22Rv1 (cell line): ENCODE data around the gene ZNF225.
"Not testable (repeated sequence)": the region's sequence is repeated elsewhere in the genome, so short reads cannot be mapped to it uniquely, and the experiment has no call there.

Experiments used
- H3K27ac ChIP-seq: fragments of 450-650 bp; 2 replicates; pipeline ENCODE4 v1.5.1; 2017
- CTCF ChIP-seq: fragments of 450-650 bp; IDR thresholded peaks from 2 replicates; pipeline ENCODE4 v1.5.1; 2017; ENCODE audit warnings: mild to moderate bottlenecking
- ZFX ChIP-seq: fragments of 450-650 bp; IDR thresholded peaks from 2 replicates; pipeline ENCODE4 v1.6.1; 2017; ENCODE audit warnings: antibody characterized with exemption, borderline replicate concordance

The ZNF225 gene

GRCh38 chr19:44164327-44164672 is 51.1 kb downstream of the ZNF225 start:
- no peak for TF ChIP-seq CTCF
- TF ChIP-seq ZFX, result no peak
- H3K27ac ChIP-seq, result peak overlapping the region; percentile 67

- peak within 1 kb of the TSS; percentile 67 for H3K27ac ChIP-seq
- TF ChIP-seq ZFX (no peak), CTCF (no peak)
These were observed 51.7 kb downstream of the ZNF225 start, which contains the start of gene ZNF226 for GRCh38 chr19:44164673-44165512. ZNF226 (plus strand) TSS chr19:44165100; CDS start chr19:44170081, 4,981 bp downstream.

- H3K27ac ChIP-seq, result not testable (repeated sequence)
These were observed 57.5 kb downstream of the ZNF225 start for GRCh38 chr19:44170660-44171059.

- no peak overlapping the region for H3K27ac ChIP-seq
- no peak for TF ChIP-seq ZFX
- no peak for TF ChIP-seq CTCF
These were observed 63.4 kb downstream of the ZNF225 start for GRCh38 chr19:44176590-44176989.

- H3K27ac ChIP-seq, result no peak overlapping the region
These were observed 67.8 kb downstream of the ZNF225 start for GRCh38 chr19:44180968-44181367.

GRCh38 chr19:44182145-44182544 is 68.9 kb downstream of the ZNF225 start:
- no peak overlapping the region for H3K27ac ChIP-seq
- TF ChIP-seq CTCF, result no peak
- TF ChIP-seq ZFX, result no peak

More at GRCh38 chr19:44180968-44181367, 67.8 kb downstream of the ZNF225 start:
- TF ChIP-seq CTCF (no peak), ZFX (no peak)
